Liver (tissue), 3 donors: Measurements from ENCODE around the gene NUDT1.

Experiments
- ATF3 ChIP-seq: IDR thresholded peaks from 2 replicates; pipeline ENCODE4 v1.6.1; 2016; ENCODE audit warnings: antibody characterized with exemption
- CTCF ChIP-seq: fragments of 150-350 bp; IDR thresholded peaks from 2 replicates; pipeline ENCODE4 v1.5.1; 2017; ENCODE audit warnings: improper control_type of control experiment, low read depth, low read length; ENCODE audit not compliant: missing input control
- EGR1 ChIP-seq, 2 donors: IDR thresholded peaks; 2 replicates each; pipeline ENCODE4 v1.6.1; 2016 to 2018; ENCODE audit warnings: antibody characterized with exemption in 2 of 2, low read depth in 2 of 2
- HNF4G ChIP-seq: IDR thresholded peaks from 2 replicates; pipeline ENCODE4 v1.6.1; 2016; ENCODE audit warnings: antibody characterized with exemption
- JUND ChIP-seq, 2 donors: IDR thresholded peaks; 2 replicates each; pipeline ENCODE4 v1.6.1; 2016; ENCODE audit warnings: antibody characterized with exemption in 2 of 2
- MAX ChIP-seq: IDR thresholded peaks from 2 replicates; pipeline ENCODE4 v1.6.1; 2016; ENCODE audit warnings: antibody characterized with exemption
- RAD21 ChIP-seq, 2 donors: IDR thresholded peaks; 2 replicates each; pipeline ENCODE4 v1.6.1; 2016; ENCODE audit warnings: antibody characterized with exemption in 2 of 2, mild to moderate bottlenecking in 2 of 2
- REST ChIP-seq: IDR thresholded peaks from 2 replicates; pipeline ENCODE4 v1.6.1; 2016; ENCODE audit warnings: antibody characterized with exemption, mild to moderate bottlenecking
- RXRA ChIP-seq, 2 donors: IDR thresholded peaks; 2 replicates each; pipeline ENCODE4 v1.6.1; 2017 to 2018; ENCODE audit warnings: antibody characterized with exemption in 2 of 2, mild to moderate bottlenecking in 1 of 2
- SP1 ChIP-seq: IDR thresholded peaks from 2 replicates; pipeline ENCODE4 v1.6.1; 2018; ENCODE audit warnings: antibody characterized with exemption, mild to moderate bottlenecking
- TAF1 ChIP-seq: conservative IDR thresholded peaks from 2 replicates; pipeline ENCODE4 v1.6.1; 2016; ENCODE audit warnings: antibody characterized with exemption, mild to moderate bottlenecking
- YY1 ChIP-seq: IDR thresholded peaks from 2 replicates; pipeline ENCODE4 v1.6.1; 2016; ENCODE audit warnings: antibody characterized with exemption, mild to moderate bottlenecking
- ZBTB33 ChIP-seq: IDR thresholded peaks from 2 replicates; pipeline ENCODE4 v1.6.1; 2016; ENCODE audit warnings: antibody characterized with exemption
- donor health status: healthy.
- donor health status: healthy.

GRCh38 chr7:2275101-2275500 is 33.1 kb downstream of the NUDT1 start:
- TF ChIP-seq TAF1 (no peak), CTCF (no peak), RAD21 (IDR thresholded peaks at IDR 0.05) (no peak), RXRA (IDR thresholded peaks at IDR 0.05) (no peak), MAX (no peak), EGR1 (IDR thresholded peaks at IDR 0.05; ENCODE audit: low read depth in 2 of 2) (no peak), REST (no peak), ATF3 (no peak), YY1 (no peak), SP1 (no peak), JUND (IDR thresholded peaks at IDR 0.05) (no peak), ZBTB33 (no peak), HNF4G (no peak)
